Transverse colon (tissue), 4 donors: ENCODE data around the gene SUSD3. TPM values are rescaled to one million over a fixed set of nuclear protein-coding genes. Genes with fewer than 3 reads are reported as not detected.
A peak's percentile ranks its signal among the peaks of the same experiment; 100 is the strongest.

Experiments
- DNase-seq: peaks from one replicate; pipeline ENCODE4 v3.0.0-alpha.2; 2019
- H3K27ac ChIP-seq, 4 donors: fragments of 200-600 bp; sonication (generic); 2 replicates each; pipeline ENCODE4 v1.5.1; 2016 to 2018; ENCODE audit warnings: inconsistent platforms in 4 of 4
- H3K27me3 ChIP-seq: fragments of 200-600 bp; sonication (generic); 2 replicates; pipeline ENCODE4 v1.5.1; 2017; ENCODE audit warnings: inconsistent platforms
- H3K36me3 ChIP-seq, 4 donors: fragments of 200-600 bp; sonication (generic); 2 replicates each; pipeline ENCODE4 v1.5.1; 2017 to 2019; ENCODE audit warnings: inconsistent platforms in 4 of 4
- H3K4me1 ChIP-seq, 4 donors: fragments of 200-600 bp; sonication (generic); 2 replicates each; pipeline ENCODE4 v1.5.1; 2017 to 2020; ENCODE audit warnings: inconsistent platforms in 4 of 4
- H3K4me3 ChIP-seq, 4 donors: fragments of 200-600 bp; sonication (generic); 1 replicate in 1 of 4; 2 replicates in 3 of 4; pipeline versions ENCODE4 v1.5.1 to v1.6.1; 2017 to 2019; ENCODE audit warnings: inconsistent platforms in 4 of 4
- H3K9me3 ChIP-seq, 2 donors: fragments of 200-600 bp; sonication (generic); 2 replicates each; pipeline ENCODE4 v1.5.1; 2017 to 2019; ENCODE audit warnings: inconsistent platforms in 2 of 2
- EP300 ChIP-seq: sonication (generic); formaldehyde crosslinking; IDR thresholded peaks from one replicate; pipeline ENCODE4 v1.6.1; 2017; ENCODE audit warnings: antibody characterized with exemption, low read depth
- POLR2A ChIP-seq: fragments of 450-650 bp; IDR thresholded peaks from one replicate; pipeline ENCODE4 v1.6.1; 2016; ENCODE audit warnings: antibody characterized with exemption, mild to moderate bottlenecking, moderate library complexity
- POLR2AphosphoS5 ChIP-seq, 3 donors: sonication (generic); formaldehyde crosslinking; IDR thresholded peaks; one replicate each; pipeline ENCODE4 v1.6.1; 2016; ENCODE audit warnings: antibody characterized with exemption in 3 of 3
- WGBS, 2 donors: methylation state at CpG; one replicate each; pipeline ENCODE4 v1.1.5; 2018; ENCODE audit warnings: low coverage in 1 of 2; 5-methylcytosine and 5-hydroxymethylcytosine counted together
- in situ Hi-C, 4 donors: fragments of 200-750 bp; cut with MboI; loops; one replicate each; pipeline versions ENCODE4 v1.15.0 to v1.15.1; 2017; ENCODE audit warnings: low sequenced_read_pairs in 3 of 4, low pct_ligation_motif_present in 1 of 4, low pct_unique_long_range_greater_than_20kb in 1 of 4
- intact Hi-C: fragments of 100-400 bp; cut with DNase I; formaldehyde crosslinking; loops from one replicate; pipeline ENCODE4 v1.15.1; 2023; ENCODE audit warnings: low total_unique reads
- total RNA-seq, 4 donors: library from RNA; depleted of rRNA; stranded (reverse); fragments of >200 nt; gene quantifications; one replicate each; pipeline ENCODE4 v1.1.0, GENCODE V29; 2016
- TF ChIP-seq, protein P1 (sequence below), 5 experiments: fragments of 200-600 bp in 3 of 5; fragments of 450-650 bp in 2 of 5; sonication (generic) in 3 of 5; IDR thresholded peaks; 1 replicate in 2 of 5; 2 replicates in 3 of 5; pipeline ENCODE4 v1.5.1; 2016 to 2017; ENCODE audit warnings: antibody characterized with exemption in 5 of 5, inconsistent platforms in 3 of 5, mild to moderate bottlenecking in 2 of 5, moderate library complexity in 1 of 5

SUSD3 gene
- total RNA-seq, 4 donors from 2014 or later, result 1.9 to 2.7 TPM; not detected in 2

GRCh38 chr9:93090091-93090655 is 31.7 kb downstream of the SUSD3 start:
- Histone ChIP-seq H3K27me3 (no peaks in the 10 kb centered on the region), H3K9me3 (no peaks in the 10 kb centered on the region), H3K27ac (no peak overlapping the region), H3K36me3 (no peaks in the 10 kb centered on the region), H3K4me3 (no peak overlapping the region), H3K4me1 (peaks cover 3 to 26% (median 7%) of the 10 kb centered on the region in 4 donors)
- WGBS, 2 donors, result 69 to 81% methylated on average over 7 to 8 of the region's 8 CpGs
- no peak for TF ChIP-seq POLR2AphosphoS5 (IDR thresholded peaks at IDR 0.05)
- TF ChIP-seq, protein P1, sequence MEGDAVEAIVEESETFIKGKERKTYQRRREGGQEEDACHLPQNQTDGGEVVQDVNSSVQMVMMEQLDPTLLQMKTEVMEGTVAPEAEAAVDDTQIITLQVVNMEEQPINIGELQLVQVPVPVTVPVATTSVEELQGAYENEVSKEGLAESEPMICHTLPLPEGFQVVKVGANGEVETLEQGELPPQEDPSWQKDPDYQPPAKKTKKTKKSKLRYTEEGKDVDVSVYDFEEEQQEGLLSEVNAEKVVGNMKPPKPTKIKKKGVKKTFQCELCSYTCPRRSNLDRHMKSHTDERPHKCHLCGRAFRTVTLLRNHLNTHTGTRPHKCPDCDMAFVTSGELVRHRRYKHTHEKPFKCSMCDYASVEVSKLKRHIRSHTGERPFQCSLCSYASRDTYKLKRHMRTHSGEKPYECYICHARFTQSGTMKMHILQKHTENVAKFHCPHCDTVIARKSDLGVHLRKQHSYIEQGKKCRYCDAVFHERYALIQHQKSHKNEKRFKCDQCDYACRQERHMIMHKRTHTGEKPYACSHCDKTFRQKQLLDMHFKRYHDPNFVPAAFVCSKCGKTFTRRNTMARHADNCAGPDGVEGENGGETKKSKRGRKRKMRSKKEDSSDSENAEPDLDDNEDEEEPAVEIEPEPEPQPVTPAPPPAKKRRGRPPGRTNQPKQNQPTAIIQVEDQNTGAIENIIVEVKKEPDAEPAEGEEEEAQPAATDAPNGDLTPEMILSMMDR (IDR thresholded peaks at IDR 0.05), result no peak
- TF ChIP-seq EP300, result no peak
- TF ChIP-seq POLR2A, result no peak
- DNase-seq, result no peak
- intact Hi-C loops (no loop called here), in situ Hi-C loops (no loop called here)

DNA sequence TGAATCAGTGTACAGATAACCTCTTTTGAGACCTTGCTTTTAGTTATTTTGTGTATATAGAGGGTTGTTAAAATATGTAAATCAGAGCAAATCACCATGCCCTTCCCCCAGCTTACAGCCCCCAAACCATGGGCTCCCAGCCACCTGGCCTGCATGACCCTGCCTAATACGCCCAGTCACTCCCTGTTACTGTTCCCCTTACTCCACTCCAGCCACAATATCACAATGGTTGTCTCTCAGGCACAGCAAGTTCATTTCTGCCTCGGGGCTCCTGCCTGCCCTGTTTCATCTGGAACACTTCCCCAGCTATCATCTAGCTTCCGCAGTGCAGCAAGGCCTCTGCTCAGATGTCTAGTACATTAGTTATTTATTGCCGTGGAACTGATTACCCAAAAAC is 32.6 kb downstream of the SUSD3 start:
- Histone ChIP-seq H3K9me3 (no peaks in the 10 kb centered on the region), H3K27ac (no peak overlapping the region), H3K27me3 (no peaks in the 10 kb centered on the region), H3K4me1 (peaks cover 4 to 26% (median 7%) of the 10 kb centered on the region in 4 donors), H3K4me3 (no peak overlapping the region), H3K36me3 (no peaks in the 10 kb centered on the region)
- in situ Hi-C loops, result no loop called here
- no peak for TF ChIP-seq POLR2AphosphoS5 (IDR thresholded peaks at IDR 0.05)
- no peak for TF ChIP-seq EP300
- no peak for TF ChIP-seq POLR2A
- DNase-seq, result no peak
- WGBS, 2 donors, result 91% methylated on average over 4 of the region's 4 CpGs; no CpG with 5 or more reads in 1 of the 2 donors
- intact Hi-C loops, result no loop called here

- Histone ChIP-seq H3K36me3 (no peaks in the 10 kb centered on the region), H3K4me1 (peaks cover 4 to 26% (median 7%) of the 10 kb centered on the region in 4 donors), H3K27ac (no peak overlapping the region), H3K9me3 (no peaks in the 10 kb centered on the region), H3K27me3 (no peaks in the 10 kb centered on the region), H3K4me3 (no peak overlapping the region)
- DNase-seq, result no peak
- intact Hi-C loops, result no loop called here
- TF ChIP-seq POLR2A (no peak), EP300 (no peak), POLR2AphosphoS5 (IDR thresholded peaks at IDR 0.05) (no peak)
- TF ChIP-seq, protein P1 (IDR thresholded peaks at IDR 0.05), result no peak
- in situ Hi-C loops, result no loop called here
- 80% methylated on average over 3 of the region's 3 CpGs; no CpG with 5 or more reads in 1 of the 2 donors for WGBS, 2 donors
Observed at GRCh38 chr9:93091453-93092081, 33.1 kb downstream of the SUSD3 start.

GRCh38 chr9:93092251-93092991 is 33.9 kb downstream of the SUSD3 start:
- intact Hi-C loops, result no loop called here
- in situ Hi-C loops, result no loop called here
- no peak overlapping the region for H3K4me3 ChIP-seq
- WGBS, 2 donors, result 88% methylated on average over 7 of the region's 7 CpGs; no CpG with 5 or more reads in 1 of the 2 donors
- TF ChIP-seq POLR2A, result no peak
- TF ChIP-seq, protein P1 (IDR thresholded peaks at IDR 0.05), result no peak
- TF ChIP-seq EP300, result no peak
- TF ChIP-seq POLR2AphosphoS5 (IDR thresholded peaks at IDR 0.05), result no peak
- no peaks in the 10 kb centered on the region for H3K36me3 ChIP-seq
- DNase-seq, result peak; percentile 7
- H3K27ac ChIP-seq, result peak overlapping the region in 1 of 4 donors; percentile 98
- no peaks in the 10 kb centered on the region for H3K27me3 ChIP-seq
- H3K4me1 ChIP-seq, result peaks cover 11 to 34% (median 15%) of the 10 kb centered on the region in 4 donors
- no peaks in the 10 kb centered on the region for H3K9me3 ChIP-seq
